Body of pancreas (tissue), 4 donors: Measurements from ENCODE around the gene CFAP157.

Source experiments
- POLR2A ChIP-seq, 3 donors: fragments of 450-650 bp; IDR thresholded peaks; one replicate each; pipeline ENCODE4 v1.6.1; 2016; ENCODE audit warnings: antibody characterized with exemption in 3 of 3, mild to moderate bottlenecking in 2 of 3
- TF ChIP-seq, protein P1 (sequence below), 7 experiments: fragments of 450-650 bp in 4 of 7; fragments of 200-600 bp in 3 of 7; sonication (generic) in 3 of 7; IDR thresholded peaks; one replicate each; pipeline ENCODE4 v1.5.1; 2016 to 2019; ENCODE audit warnings: antibody characterized with exemption in 7 of 7

DNA sequence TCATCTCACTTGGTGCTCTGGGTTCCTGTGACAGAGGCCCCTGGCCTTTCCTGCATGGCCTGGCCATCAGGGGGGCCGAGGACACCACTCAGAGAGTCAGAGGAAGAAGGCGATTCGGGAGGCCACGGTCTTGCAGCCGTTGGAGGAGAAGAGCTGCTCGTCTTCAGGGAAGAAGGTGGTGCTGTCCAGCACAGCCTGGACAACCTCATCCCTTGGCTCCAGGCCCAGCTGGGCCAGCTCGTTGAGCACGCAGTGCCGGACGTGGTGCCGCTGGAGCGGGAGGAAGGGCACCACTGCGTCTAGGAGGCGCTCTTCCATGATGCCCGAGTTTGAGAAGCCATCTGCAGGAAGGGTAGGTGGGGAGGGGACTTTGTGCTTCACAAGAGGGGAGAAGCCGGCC is 25.1 kb downstream of the CFAP157 start:
- TF ChIP-seq, protein P1, sequence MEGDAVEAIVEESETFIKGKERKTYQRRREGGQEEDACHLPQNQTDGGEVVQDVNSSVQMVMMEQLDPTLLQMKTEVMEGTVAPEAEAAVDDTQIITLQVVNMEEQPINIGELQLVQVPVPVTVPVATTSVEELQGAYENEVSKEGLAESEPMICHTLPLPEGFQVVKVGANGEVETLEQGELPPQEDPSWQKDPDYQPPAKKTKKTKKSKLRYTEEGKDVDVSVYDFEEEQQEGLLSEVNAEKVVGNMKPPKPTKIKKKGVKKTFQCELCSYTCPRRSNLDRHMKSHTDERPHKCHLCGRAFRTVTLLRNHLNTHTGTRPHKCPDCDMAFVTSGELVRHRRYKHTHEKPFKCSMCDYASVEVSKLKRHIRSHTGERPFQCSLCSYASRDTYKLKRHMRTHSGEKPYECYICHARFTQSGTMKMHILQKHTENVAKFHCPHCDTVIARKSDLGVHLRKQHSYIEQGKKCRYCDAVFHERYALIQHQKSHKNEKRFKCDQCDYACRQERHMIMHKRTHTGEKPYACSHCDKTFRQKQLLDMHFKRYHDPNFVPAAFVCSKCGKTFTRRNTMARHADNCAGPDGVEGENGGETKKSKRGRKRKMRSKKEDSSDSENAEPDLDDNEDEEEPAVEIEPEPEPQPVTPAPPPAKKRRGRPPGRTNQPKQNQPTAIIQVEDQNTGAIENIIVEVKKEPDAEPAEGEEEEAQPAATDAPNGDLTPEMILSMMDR (IDR thresholded peaks at IDR 0.05): no peak
- TF ChIP-seq POLR2A (IDR thresholded peaks at IDR 0.05): no peak
